ENCODE data around the gene LMNTD2.
A peak's percentile ranks its signal among the peaks of the same experiment; 100 is the strongest.

Gene LMNTD2

GRCh38 chr11:560305-561147 is at the start of gene LMNTD2, which contains the start of gene RASSF7:
LMNTD2 (minus strand) TSS chr11:560738; CDS start chr11:560716, 22 bp downstream.
RASSF7 (plus strand) TSS chr11:560970; CDS start chr11:561769, 799 bp downstream.
- peak; percentile 88 to 96 (median 94) for DNase-seq (ENCODE audit: low read depth in 4 of 4, low spot score in 1 of 4)

GRCh38 chr11:609341-609811 is 48.8 kb upstream of the LMNTD2 start:
- no peak for DNase-seq (ENCODE audit: low read depth in 4 of 4, low spot score in 1 of 4)

GRCh38 chr11:608791-609251 is 48.3 kb upstream of the LMNTD2 start:
- no peak for DNase-seq (ENCODE audit: low read depth in 4 of 4, low spot score in 1 of 4)

- DNase-seq (ENCODE audit: low read depth in 4 of 4, low spot score in 1 of 4): no peak
Observed at GRCh38 chr11:607971-608659, 47.6 kb upstream of the LMNTD2 start.

- DNase-seq (ENCODE audit: low read depth in 4 of 4, low spot score in 1 of 4): no peak
Observed at GRCh38 chr11:607020-607780, 46.7 kb upstream of the LMNTD2 start.

GRCh38 chr11:606245-606644 is 45.7 kb upstream of the LMNTD2 start:
- DNase-seq (ENCODE audit: low read depth in 4 of 4, low spot score in 1 of 4): no peak

- no peak for DNase-seq (ENCODE audit: low read depth in 4 of 4, low spot score in 1 of 4)
Observed at GRCh38 chr11:605286-606129, 45.0 kb upstream of the LMNTD2 start.

- DNase-seq (ENCODE audit: low read depth in 4 of 4, low spot score in 1 of 4): no peak
Observed at GRCh38 chr11:603154-603553, 42.6 kb upstream of the LMNTD2 start.

- no peak for DNase-seq (ENCODE audit: low read depth in 4 of 4, low spot score in 1 of 4)
Observed at GRCh38 chr11:601573-602245, 41.2 kb upstream of the LMNTD2 start.

GRCh38 chr11:598005-598680 is 37.6 kb upstream of the LMNTD2 start:
- no peak for DNase-seq (ENCODE audit: low read depth in 4 of 4, low spot score in 1 of 4)

GRCh38 chr11:597166-597725 is 36.7 kb upstream of the LMNTD2 start:
- DNase-seq (ENCODE audit: low read depth in 4 of 4, low spot score in 1 of 4): no peak

GRCh38 chr11:596374-596773 is 35.8 kb upstream of the LMNTD2 start:
- no peak for DNase-seq (ENCODE audit: low read depth in 4 of 4, low spot score in 1 of 4)

- no peak for DNase-seq (ENCODE audit: low read depth in 4 of 4, low spot score in 1 of 4)
Observed at GRCh38 chr11:595400-595799, 34.9 kb upstream of the LMNTD2 start.

GRCh38 chr11:593347-593746 is 32.8 kb upstream of the LMNTD2 start:
- no peak for DNase-seq (ENCODE audit: low read depth in 4 of 4, low spot score in 1 of 4)

- no peak for DNase-seq (ENCODE audit: low read depth in 4 of 4, low spot score in 1 of 4)
Observed at GRCh38 chr11:592918-593317, 32.4 kb upstream of the LMNTD2 start.

GRCh38 chr11:592501-592900 is 32.0 kb upstream of the LMNTD2 start:
- DNase-seq (ENCODE audit: low read depth in 4 of 4, low spot score in 1 of 4): no peak

GRCh38 chr11:590997-591396 is 30.5 kb upstream of the LMNTD2 start:
- DNase-seq (ENCODE audit: low read depth in 4 of 4, low spot score in 1 of 4): no peak

GRCh38 chr11:589798-590197 is 29.3 kb upstream of the LMNTD2 start:
- no peak for DNase-seq (ENCODE audit: low read depth in 4 of 4, low spot score in 1 of 4)

GRCh38 chr11:587978-588380 is 27.4 kb upstream of the LMNTD2 start:
- DNase-seq (ENCODE audit: low read depth in 4 of 4, low spot score in 1 of 4): peak in 2 of 4 experiments; percentile 43 to 52

Data from stimulated activated CD4-positive, alpha-beta T cell treated with anti-CD3 and anti-CD28 coated beads, Interleukin-1b, Interleukin-23, amount 100 ng/mL, for 24 hours (primary cell).